COLO668 (cell line): ENCODE measurements around the gene SLC1A6.
"Not testable (repeated sequence)": the region's sequence is repeated elsewhere in the genome, so short reads cannot be mapped to it uniquely, and the experiment has no call there.

Source experiments
- DNase-seq: peaks from one replicate; lab custom pipeline; 2025; ENCODE audit not compliant: unreplicated experiment; lab: John Stamatoyannopoulos, UW

Gene SLC1A6

GRCh38 chr19:14959263-14959662 is 20.4 kb downstream of the SLC1A6 start:
- DNase-seq, result no peak

DNA sequence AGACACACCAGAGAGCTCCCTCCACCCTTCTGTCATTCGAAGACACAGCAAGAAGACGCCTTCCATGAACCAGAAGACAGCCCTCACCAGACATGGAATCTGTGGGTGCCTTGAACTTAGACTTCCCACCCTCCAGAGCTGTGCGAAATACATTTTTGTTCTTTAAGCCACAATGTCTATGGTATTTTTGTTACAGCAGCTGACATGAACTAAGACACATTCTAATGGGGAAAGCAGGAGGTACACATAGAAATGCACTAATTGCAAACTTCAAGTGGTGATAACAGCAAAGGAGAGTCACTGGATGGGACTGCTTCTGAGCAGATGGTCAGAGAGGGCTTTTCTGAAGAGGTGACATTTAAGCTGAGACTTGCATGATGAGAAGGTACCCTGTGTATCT is 22.2 kb downstream of the SLC1A6 start:
- no peak for DNase-seq

GRCh38 chr19:14954071-14954655 is 25.5 kb downstream of the SLC1A6 start:
- DNase-seq, result no peak

GRCh38 chr19:14952767-14953166 is 26.9 kb downstream of the SLC1A6 start:
- no peak for DNase-seq

- no peak for DNase-seq
These were observed 29.2 kb downstream of the SLC1A6 start for GRCh38 chr19:14950421-14950820.

DNA sequence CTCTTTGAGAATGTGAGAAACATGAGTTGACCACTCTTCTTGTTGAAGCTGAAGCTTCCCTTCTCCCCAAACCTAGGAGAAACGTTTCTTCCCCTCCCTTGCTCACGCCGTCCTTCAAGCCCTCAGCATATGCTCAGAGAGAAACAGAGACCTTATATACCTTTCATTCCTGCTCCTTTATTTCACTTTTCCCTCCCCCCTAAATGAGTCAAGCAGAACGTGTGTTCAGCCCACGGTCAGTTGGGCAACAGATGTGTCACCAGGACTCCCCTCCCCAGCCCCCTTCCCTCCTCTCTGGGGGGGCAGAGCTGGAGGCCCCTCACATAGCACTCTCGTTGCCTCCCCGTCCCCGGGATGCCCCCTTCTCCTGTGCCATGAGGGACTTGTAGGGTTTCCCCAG is 29.8 kb downstream of the SLC1A6 start:
- DNase-seq, result no peak

- DNase-seq, result not testable (repeated sequence)
These were observed 30.3 kb downstream of the SLC1A6 start for GRCh38 chr19:14949413-14949812.

DNA sequence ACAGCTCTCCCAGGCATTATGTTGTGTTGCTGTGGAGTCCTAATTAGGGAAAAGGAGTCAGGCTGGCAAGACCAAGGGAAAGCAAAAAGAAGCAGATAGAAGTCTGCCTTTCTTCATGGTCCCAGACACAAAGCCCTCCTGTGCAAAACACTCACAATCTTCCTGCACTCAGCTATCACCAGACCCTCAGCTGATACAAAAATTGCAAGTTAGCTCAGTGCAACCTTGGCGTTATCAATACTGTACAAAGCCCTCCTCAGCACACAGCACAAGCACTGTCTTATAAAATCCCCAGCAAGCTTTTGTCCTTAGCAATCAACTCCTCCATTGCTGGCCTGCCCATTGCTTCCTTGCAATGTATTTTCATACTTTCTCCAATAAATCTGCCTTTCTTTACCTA is 35.2 kb downstream of the SLC1A6 start:
- DNase-seq, result no peak

DNA sequence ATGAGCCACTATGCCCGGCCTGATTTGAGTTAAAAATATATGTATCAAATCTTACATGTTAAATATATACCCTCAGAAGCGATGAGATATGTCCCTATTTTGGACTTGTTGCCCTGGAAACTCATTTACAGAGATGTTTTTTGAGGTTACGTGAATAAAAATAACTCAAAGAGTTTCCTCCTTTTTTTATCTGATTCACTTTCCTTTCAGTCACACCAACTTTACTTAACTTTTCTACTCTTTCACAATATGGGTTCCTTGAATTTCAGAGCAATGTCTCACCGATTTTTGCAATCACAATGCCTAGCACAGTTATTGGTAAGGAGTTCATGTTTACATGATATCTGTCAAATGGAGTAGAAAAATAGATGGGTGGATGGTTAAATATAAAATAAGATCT is 36.1 kb downstream of the SLC1A6 start:
- no peak for DNase-seq

DNA sequence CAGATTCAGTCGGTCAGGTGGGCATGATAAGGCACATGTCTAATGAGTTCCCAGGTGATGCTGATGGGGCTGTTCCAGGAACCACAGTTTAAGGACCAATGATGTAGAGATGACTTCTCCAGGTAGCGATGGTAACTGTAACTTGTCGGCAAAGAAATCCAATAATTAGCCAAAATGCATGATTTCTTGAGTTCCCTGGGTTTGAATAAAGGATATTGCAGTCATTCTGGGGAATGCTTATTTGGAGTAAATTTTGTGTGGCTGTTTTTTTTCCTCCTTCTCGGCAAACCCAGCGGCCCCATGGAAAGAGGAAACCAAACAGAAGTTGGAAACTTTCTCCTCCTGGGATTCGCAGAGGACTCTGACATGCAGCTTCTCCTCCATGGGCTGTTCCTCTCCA is 38.5 kb downstream of the SLC1A6 start, which contains the start of gene OR7C2:
Gene OR7C2 (plus strand): TSS at position 301 of the 400 bp plus-strand sequence. CDS start 0 bp downstream, at position 301.
- no peak for DNase-seq

GRCh38 chr19:14940266-14940665 is 39.4 kb downstream of the SLC1A6 start:
- DNase-seq, result no peak

DNA sequence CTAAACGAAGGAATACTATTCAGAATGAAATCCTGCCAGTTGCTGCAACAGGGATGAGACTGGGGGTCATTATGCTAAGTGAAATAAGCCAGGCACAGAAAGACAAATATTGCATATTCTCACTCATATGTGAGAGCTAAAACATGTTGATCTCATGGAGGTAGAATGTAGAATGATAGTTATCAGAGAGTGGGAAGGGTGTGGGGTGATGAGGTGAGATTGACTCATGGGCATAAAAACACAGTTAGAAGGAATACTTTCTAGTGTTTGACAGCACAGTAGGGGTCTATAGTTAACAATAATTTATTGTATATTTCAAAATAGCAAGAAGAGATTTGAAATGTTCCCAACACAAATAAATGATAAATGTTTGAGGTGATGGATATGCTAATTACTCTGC is 46.2 kb downstream of the SLC1A6 start:
- no peak for DNase-seq

GRCh38 chr19:14916848-14917247 is 62.8 kb downstream of the SLC1A6 start:
- no peak for DNase-seq

DNA sequence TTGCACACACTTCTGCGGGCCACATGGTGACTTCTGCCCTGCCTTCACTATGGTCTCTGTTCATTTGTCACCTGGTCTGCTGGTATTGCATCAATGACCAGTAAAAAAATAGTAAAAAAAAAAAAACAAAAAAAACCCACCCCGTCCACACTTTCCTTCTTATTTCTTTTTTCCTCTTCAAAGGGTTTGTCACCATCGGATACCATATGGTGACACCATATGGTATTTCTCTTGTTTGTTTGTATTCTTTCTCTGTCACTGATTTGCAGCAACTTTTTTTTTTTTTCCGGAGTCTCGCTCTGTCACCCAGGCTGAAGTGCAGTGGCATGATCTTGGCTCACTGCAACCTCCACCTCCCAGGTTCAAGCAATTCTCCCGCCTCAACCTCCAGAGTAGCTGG is 64.5 kb downstream of the SLC1A6 start:
- no peak for DNase-seq

DNA sequence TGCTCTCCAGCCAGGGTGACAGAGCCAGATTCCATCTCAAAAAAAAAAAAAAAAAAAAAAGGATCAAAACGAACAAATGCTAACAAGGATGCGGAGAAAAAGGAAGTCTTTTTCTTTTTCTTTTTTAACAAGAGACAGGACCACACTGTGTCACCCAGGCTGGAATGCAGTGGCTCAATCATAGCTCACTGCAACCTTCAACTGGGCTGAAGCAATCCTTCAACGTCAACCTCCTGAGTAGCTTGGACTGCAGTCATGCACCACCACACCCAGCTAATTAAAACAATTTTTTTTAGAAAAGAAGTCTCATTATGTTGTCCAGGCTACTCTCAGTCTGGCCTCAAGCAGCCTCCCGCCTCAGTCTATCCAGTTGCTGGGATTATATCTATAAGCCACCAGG is 73.0 kb downstream of the SLC1A6 start:
- DNase-seq, result no peak

DNA sequence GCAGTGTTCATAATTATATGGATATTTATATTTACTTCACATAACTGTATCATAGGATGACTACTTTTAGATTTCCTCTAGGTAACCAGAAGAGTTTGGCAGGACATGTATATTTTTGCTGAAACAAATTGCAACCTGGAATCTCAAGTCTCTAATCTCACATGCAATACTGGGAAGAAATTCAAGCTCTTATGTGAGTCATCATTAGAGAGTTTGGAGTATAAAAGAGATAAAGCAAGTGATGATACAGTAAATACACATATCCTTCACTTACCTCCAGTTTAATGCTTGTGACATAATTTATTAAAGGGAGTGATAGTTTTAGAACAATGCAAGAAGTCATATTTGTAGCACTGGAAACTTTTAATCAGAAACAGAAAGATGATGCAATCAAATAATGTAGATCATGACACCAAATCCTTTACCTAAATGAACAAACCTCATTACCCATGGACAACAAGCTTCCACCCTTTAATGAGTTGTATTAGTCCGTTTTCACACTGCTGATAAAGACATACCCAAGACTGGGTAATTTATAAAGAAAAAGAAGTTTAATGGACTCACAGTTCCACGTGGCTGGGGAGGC is 77.9 kb downstream of the SLC1A6 start:
- DNase-seq, result no peak
